HCT116 (cell line): ENCODE measurements around the gene TUBA3C. TPM values are rescaled to one million over a fixed set of nuclear protein-coding genes. Genes with fewer than 3 reads are reported as not detected.

Experiments used
- ATAC-seq: fragments of 200-7000 bp; cut with Tn5 transposase; 2 replicates; pipeline ENCODE4 v1.9.1; 2020; ENCODE audit warnings: mild to moderate bottlenecking, moderate library complexity
- BruUV-seq: library from RNA; stranded (reverse); fragments of 400-500 nt; replicated peaks from 2 replicates; lab custom pipeline; 2021; lab: Mats Ljungman, UMichigan
- CTCF ChIA-PET: fragments of 300-600 bp; sonication (Branson Sonifier 250); formaldehyde crosslinking; loops from one replicate; lab custom pipeline; 2021; ENCODE audit warnings: antibody characterized with exemption; lab: Charles Lee
- POLR2A ChIA-PET: fragments of 300-600, 350-600 bp; sonication (Branson Sonifier 250); formaldehyde crosslinking; loops from one replicate; lab custom pipeline; 2021; ENCODE audit warnings: antibody characterized with exemption; lab: Charles Lee
- RAD21 ChIA-PET, 2 experiments: fragments of 300-600 bp; sonication (Branson Sonifier 250); formaldehyde crosslinking; loops; one replicate each; lab custom pipeline; 2023; ENCODE audit warnings: low total read pairs in 2 of 2; ENCODE audit not compliant: uncharacterized antibody in 2 of 2, unreplicated experiment in 2 of 2, low non-redundant PET in 1 of 2; lab: Charles Lee
- DNase-seq: peaks from one replicate; pipeline ENCODE4 v3.0.0-alpha.2; 2010; ENCODE audit warnings: low read depth, low spot score
- H2AFZ ChIP-seq: fragments of 200-600 bp; shearing (Covaris generic), sonication (generic); 2 replicates; pipeline ENCODE4 v1.6.1; 2017; ENCODE audit warnings: low read depth, mixed run types, mixed read lengths, antibody characterized with exemption, low read length; ENCODE audit not compliant: poor library complexity, severe bottlenecking
- H3K27ac ChIP-seq: 2 replicates; pipeline ENCODE4 v1.5.1; 2012; ENCODE audit warnings: low read depth, low read length
- H3K27me3 ChIP-seq: fragments of 200-600 bp; sonication (generic); 2 replicates; pipeline ENCODE4 v1.6.1; 2016; ENCODE audit warnings: mixed run types, low read length, mixed read lengths; ENCODE audit not compliant: insufficient read depth
- H3K36me3 ChIP-seq, 2 experiments: fragments of 200-500 bp in 1 of 2; fragments of 200-600 bp in 1 of 2; sonication (Bioruptor generic) in 1 of 2; sonication (generic) in 1 of 2; 2 replicates each; pipeline versions ENCODE4 v1.5.1 to v1.6.1; 2014 to 2016; ENCODE audit warnings: low read length in 2 of 2, inconsistent platforms in 1 of 2, mixed read lengths in 1 of 2, mixed run types in 1 of 2; ENCODE audit not compliant: insufficient read depth in 2 of 2, control insufficient read depth in 1 of 2
- H3K4me1 ChIP-seq, 2 experiments: fragments of 200-600 bp in 1 of 2; sonication (generic) in 1 of 2; 2 replicates each; pipeline versions ENCODE4 v1.5.1 to v1.6.1; 2012 to 2017; ENCODE audit warnings: low read length in 2 of 2, inconsistent platforms in 1 of 2, mild to moderate bottlenecking in 1 of 2, mixed read lengths in 1 of 2, mixed run types in 1 of 2, moderate library complexity in 1 of 2; ENCODE audit not compliant: insufficient read depth in 2 of 2, control insufficient read depth in 1 of 2
- H3K4me2 ChIP-seq: fragments of 200-600 bp; sonication (generic); 2 replicates; pipeline ENCODE4 v1.6.1; 2017; ENCODE audit warnings: mixed run types, low read length, mixed read lengths
- H3K4me3 ChIP-seq, 2 experiments: fragments of 200-600 bp in 1 of 2; sonication (generic) in 1 of 2; replicated peaks in 1 of 2; 2 replicates each; pipeline ENCODE4 v1.5.1; 2011 to 2016; ENCODE audit warnings: low read length in 2 of 2, control low read depth in 1 of 2, low read depth in 1 of 2, mild to moderate bottlenecking in 1 of 2, mixed read lengths in 1 of 2, mixed run types in 1 of 2
- H3K79me2 ChIP-seq: fragments of 200-600 bp; sonication (generic); 2 replicates; pipeline ENCODE4 v1.6.1; 2017; ENCODE audit warnings: mild to moderate bottlenecking, mixed run types, low read length, moderate library complexity, mixed read lengths; ENCODE audit not compliant: insufficient read depth
- H3K9ac ChIP-seq: fragments of 200-600 bp; sonication (generic); 2 replicates; pipeline ENCODE4 v1.6.1; 2016; ENCODE audit warnings: low read length, mixed read lengths
- H3K9me2 ChIP-seq: fragments of 200-600 bp; sonication (generic), shearing (Covaris generic); 2 replicates; pipeline ENCODE4 v1.6.1; 2017; ENCODE audit warnings: mixed run types, mild to moderate bottlenecking, moderate library complexity; ENCODE audit not compliant: insufficient read depth
- H3K9me3 ChIP-seq, 2 experiments: fragments of 200-500 bp in 1 of 2; fragments of 200-600 bp in 1 of 2; sonication (Bioruptor generic) in 1 of 2; sonication (generic) in 1 of 2; 2 replicates each; pipeline ENCODE4 v1.6.1; 2014 to 2017; ENCODE audit warnings: low read length in 2 of 2, mixed read lengths in 2 of 2, inconsistent platforms in 1 of 2, low read depth in 1 of 2, mild to moderate bottlenecking in 1 of 2, mixed run types in 1 of 2, moderate library complexity in 1 of 2; ENCODE audit not compliant: control insufficient read depth in 1 of 2, insufficient read depth in 1 of 2
- H4K20me1 ChIP-seq: fragments of 200-600 bp; sonication (generic), shearing (Covaris generic); 2 replicates; pipeline ENCODE4 v1.6.1; 2017; ENCODE audit warnings: mixed run types, mild to moderate bottlenecking, moderate library complexity; ENCODE audit not compliant: insufficient read depth
- CBX3 ChIP-seq: IDR thresholded peaks from 2 replicates; pipeline ENCODE4 v1.6.1; 2012; ENCODE audit warnings: low read depth
- CEBPB ChIP-seq: IDR thresholded peaks from 2 replicates; pipeline ENCODE4 v1.6.1; 2012; ENCODE audit warnings: low read depth
- EZH2 ChIP-seq: fragments of 200-600 bp; sonication (generic); IDR thresholded peaks from 2 replicates; pipeline ENCODE4 v1.6.1; 2017; ENCODE audit warnings: antibody characterized with exemption, mixed run types
- EZH2phosphoT487 ChIP-seq: fragments of 200-600 bp; IDR thresholded peaks from 2 replicates; pipeline ENCODE4 v1.6.1; 2018; ENCODE audit warnings: antibody characterized with exemption, borderline replicate concordance
- FOSL1 ChIP-seq: IDR thresholded peaks from 2 replicates; pipeline ENCODE4 v1.6.1; 2012; ENCODE audit warnings: low read depth
- JUND ChIP-seq: IDR thresholded peaks from 2 replicates; pipeline ENCODE4 v1.6.1; 2012
- POLR2A ChIP-seq: IDR thresholded peaks from 2 replicates; pipeline ENCODE4 v1.7.0; 2011; ENCODE audit warnings: borderline replicate concordance; ENCODE audit not compliant: insufficient read depth, insufficient read length; ENCODE audit errors: extremely low read depth
- POLR2AphosphoS5 ChIP-seq: IDR thresholded peaks from 2 replicates; pipeline ENCODE4 v1.6.1; 2011; ENCODE audit warnings: mild to moderate bottlenecking, low read depth, low read length, moderate library complexity
- RAD21 ChIP-seq: IDR thresholded peaks from 2 replicates; pipeline ENCODE4 v1.6.1; 2012; ENCODE audit warnings: low read depth, mild to moderate bottlenecking
- SP1 ChIP-seq: IDR thresholded peaks from 2 replicates; pipeline ENCODE4 v1.6.1; 2012; ENCODE audit warnings: low read depth
- YY1 ChIP-seq: IDR thresholded peaks from 2 replicates; pipeline ENCODE4 v1.6.1; 2011; ENCODE audit warnings: low read length, low read depth, moderate library complexity, mild to moderate bottlenecking; ENCODE audit not compliant: insufficient replicate concordance; ENCODE audit errors: extremely low read depth
- ZFX ChIP-seq: fragments of 450-650 bp; IDR thresholded peaks from 2 replicates; pipeline ENCODE4 v1.6.1; 2017
- ZNF274 ChIP-seq: fragments of 200-500 bp; sonication (Bioruptor generic); IDR thresholded peaks from 2 replicates; pipeline ENCODE4 v1.6.1; 2014; ENCODE audit warnings: mild to moderate bottlenecking, low read depth, low read length, inconsistent platforms
- intact Hi-C: fragments of 100-400 bp; cut with micrococcal nuclease; formaldehyde crosslinking; loops from 2 replicates; pipeline ENCODE4 v1.10.0; 2022
- total RNA-seq: library from RNA; stranded (reverse); gene quantifications from one replicate; pipeline ENCODE4 v1.2.1, GENCODE V29; 2021; ENCODE audit not compliant: unreplicated experiment
- TF ChIP-seq, protein P1 (sequence below), 3 experiments: fragments of 200-600 bp in 1 of 3; sonication (generic) in 1 of 3; IDR thresholded peaks in 2 of 3; conservative IDR thresholded peaks in 1 of 3; 2 replicates each; pipeline ENCODE4 v1.5.1; 2012 to 2017; ENCODE audit warnings: low read depth in 2 of 3, low read length in 2 of 3, antibody characterized with exemption in 1 of 3, borderline replicate concordance in 1 of 3, control low read depth in 1 of 3, mild to moderate bottlenecking in 1 of 3, mixed read lengths in 1 of 3, mixed run types in 1 of 3, moderate library complexity in 1 of 3; ENCODE audit not compliant: insufficient read depth in 1 of 3
- TF ChIP-seq, protein P2 (sequence below): IDR thresholded peaks from 2 replicates; pipeline ENCODE4 v1.6.1; 2011; ENCODE audit warnings: mild to moderate bottlenecking, low read length, moderate library complexity; ENCODE audit not compliant: insufficient replicate concordance; ENCODE audit errors: extremely low read depth

Gene TUBA3C
- total RNA-seq, 1 experiment from 2014 or later: not detected

DNA sequence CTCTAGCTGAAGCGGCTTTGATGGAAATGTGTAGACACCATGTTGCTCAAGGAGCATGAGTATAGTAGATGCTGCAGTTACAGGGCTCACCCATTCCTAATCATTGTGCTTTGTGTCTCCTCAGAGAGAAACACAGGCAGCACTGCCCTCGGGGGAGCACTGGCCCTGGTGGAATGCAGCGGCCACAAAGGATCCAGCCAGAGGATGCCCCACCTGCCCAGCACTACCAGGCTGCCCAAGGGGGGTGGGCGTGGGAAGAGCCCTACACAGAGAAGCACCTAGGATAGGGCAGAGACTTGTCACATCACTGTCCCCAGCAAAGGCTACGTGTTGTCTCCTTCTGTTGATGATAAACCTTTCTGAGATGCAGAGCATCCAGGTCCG lies 9.0 kb downstream of the TUBA3C start:
- RAD21 ChIA-PET: no interaction called here
- H3K9me3 ChIP-seq: peaks cover 0 to 7% of the 10 kb centered on the region in 2 experiments; a peak in 1 of 4 replicates
- no peaks in the 10 kb centered on the region for H3K36me3 ChIP-seq
- no peak for TF ChIP-seq POLR2AphosphoS5
- no peak for TF ChIP-seq CEBPB
- no peak for TF ChIP-seq EZH2
- no peak for TF ChIP-seq EZH2phosphoT487
- H3K9me2 ChIP-seq: no peaks in the 10 kb centered on the region
- H3K27ac ChIP-seq: no peak overlapping the region
- H4K20me1 ChIP-seq: no peaks in the 10 kb centered on the region
- H2AFZ ChIP-seq: no peak overlapping the region
- H3K4me1 ChIP-seq: no peaks in the 10 kb centered on the region
- no peak overlapping the region for H3K4me3 ChIP-seq
- no peaks in the 10 kb centered on the region for H3K79me2 ChIP-seq
- no TSS peak for BruUV-seq
- no peaks in the 10 kb centered on the region for H3K27me3 ChIP-seq
- no peak overlapping the region for H3K4me2 ChIP-seq
- DNase-seq: no peak
- POLR2A ChIA-PET: no interaction called here
- no peak overlapping the region for H3K9ac ChIP-seq
- ATAC-seq: no peak
- CTCF ChIA-PET: no interaction called here
- intact Hi-C loops: no loop called here

DNA sequence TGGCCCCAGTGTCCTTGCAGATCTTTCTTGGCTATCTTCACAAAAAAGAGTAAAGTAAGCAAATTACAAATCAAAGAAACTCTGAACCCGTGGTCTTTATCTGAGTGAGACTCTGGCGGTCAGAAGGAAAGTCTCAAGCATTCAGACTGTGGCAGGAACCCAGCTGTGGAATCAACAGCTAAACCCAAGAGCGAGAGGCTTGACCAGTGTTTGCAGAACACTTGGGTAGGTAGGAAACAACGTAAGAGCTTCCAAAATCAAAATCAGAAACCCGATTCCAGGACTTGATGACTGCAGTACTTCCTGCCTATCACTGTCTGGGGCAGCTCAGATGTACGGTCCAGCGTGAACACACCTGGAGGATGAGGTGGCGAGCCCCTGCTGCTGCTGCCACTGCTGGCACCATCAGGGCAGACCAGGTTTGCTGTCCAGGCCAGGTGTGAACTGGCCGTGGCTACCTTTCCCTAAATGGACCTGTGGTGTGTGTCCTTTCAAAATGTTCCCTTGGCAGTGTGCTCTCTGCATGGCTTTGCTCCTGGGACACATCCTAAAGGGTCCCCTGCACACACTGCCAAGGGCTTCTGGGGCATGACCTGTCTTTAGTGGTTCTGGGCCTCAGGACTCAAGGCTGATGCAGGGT lies 9.5 kb downstream of the TUBA3C start:
- Histone ChIP-seq H3K36me3 (no peaks in the 10 kb centered on the region), H3K9me2 (no peaks in the 10 kb centered on the region), H2AFZ (no peak overlapping the region), H3K9ac (no peak overlapping the region), H3K27me3 (no peaks in the 10 kb centered on the region), H3K4me2 (no peak overlapping the region), H3K27ac (no peak overlapping the region), H3K4me3 (no peak overlapping the region), H4K20me1 (no peaks in the 10 kb centered on the region), H3K9me3 (peaks cover 0 to 8% of the 10 kb centered on the region in 2 experiments; a peak in 2 of 4 replicates), H3K79me2 (no peaks in the 10 kb centered on the region), H3K4me1 (no peaks in the 10 kb centered on the region)
- ATAC-seq: no peak
- no peak for DNase-seq
- intact Hi-C loops: no loop called here
- RAD21 ChIA-PET: no interaction called here
- POLR2A ChIA-PET: no interaction called here
- CTCF ChIA-PET: no interaction called here
- BruUV-seq: no TSS peak
- TF ChIP-seq ZFX (no peak), FOSL1 (no peak), JUND (no peak), YY1 (no peak), RAD21 (no peak), SP1 (no peak), ZNF274 (no peak), POLR2AphosphoS5 (no peak), EZH2 (no peak), CBX3 (no peak), POLR2A (no peak)
- TF ChIP-seq, protein P1, sequence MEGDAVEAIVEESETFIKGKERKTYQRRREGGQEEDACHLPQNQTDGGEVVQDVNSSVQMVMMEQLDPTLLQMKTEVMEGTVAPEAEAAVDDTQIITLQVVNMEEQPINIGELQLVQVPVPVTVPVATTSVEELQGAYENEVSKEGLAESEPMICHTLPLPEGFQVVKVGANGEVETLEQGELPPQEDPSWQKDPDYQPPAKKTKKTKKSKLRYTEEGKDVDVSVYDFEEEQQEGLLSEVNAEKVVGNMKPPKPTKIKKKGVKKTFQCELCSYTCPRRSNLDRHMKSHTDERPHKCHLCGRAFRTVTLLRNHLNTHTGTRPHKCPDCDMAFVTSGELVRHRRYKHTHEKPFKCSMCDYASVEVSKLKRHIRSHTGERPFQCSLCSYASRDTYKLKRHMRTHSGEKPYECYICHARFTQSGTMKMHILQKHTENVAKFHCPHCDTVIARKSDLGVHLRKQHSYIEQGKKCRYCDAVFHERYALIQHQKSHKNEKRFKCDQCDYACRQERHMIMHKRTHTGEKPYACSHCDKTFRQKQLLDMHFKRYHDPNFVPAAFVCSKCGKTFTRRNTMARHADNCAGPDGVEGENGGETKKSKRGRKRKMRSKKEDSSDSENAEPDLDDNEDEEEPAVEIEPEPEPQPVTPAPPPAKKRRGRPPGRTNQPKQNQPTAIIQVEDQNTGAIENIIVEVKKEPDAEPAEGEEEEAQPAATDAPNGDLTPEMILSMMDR (IDR thresholded peaks at IDR 0.05 in 2 of 3, conservative IDR thresholded peaks at IDR 0.05 in 1 of 3; ENCODE audit: borderline replicate concordance in 1 of 3, insufficient read depth in 1 of 3, low read depth in 2 of 3, low read length in 2 of 3): no peak
- TF ChIP-seq, protein P2, sequence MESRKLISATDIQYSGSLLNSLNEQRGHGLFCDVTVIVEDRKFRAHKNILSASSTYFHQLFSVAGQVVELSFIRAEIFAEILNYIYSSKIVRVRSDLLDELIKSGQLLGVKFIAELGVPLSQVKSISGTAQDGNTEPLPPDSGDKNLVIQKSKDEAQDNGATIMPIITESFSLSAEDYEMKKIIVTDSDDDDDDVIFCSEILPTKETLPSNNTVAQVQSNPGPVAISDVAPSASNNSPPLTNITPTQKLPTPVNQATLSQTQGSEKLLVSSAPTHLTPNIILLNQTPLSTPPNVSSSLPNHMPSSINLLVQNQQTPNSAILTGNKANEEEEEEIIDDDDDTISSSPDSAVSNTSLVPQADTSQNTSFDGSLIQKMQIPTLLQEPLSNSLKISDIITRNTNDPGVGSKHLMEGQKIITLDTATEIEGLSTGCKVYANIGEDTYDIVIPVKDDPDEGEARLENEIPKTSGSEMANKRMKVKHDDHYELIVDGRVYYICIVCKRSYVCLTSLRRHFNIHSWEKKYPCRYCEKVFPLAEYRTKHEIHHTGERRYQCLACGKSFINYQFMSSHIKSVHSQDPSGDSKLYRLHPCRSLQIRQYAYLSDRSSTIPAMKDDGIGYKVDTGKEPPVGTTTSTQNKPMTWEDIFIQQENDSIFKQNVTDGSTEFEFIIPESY: no peak
